CD8-positive, alpha-beta memory T cell (primary cell): Measurements from ENCODE around the gene CD14. TPM values are rescaled to one million over a fixed set of nuclear protein-coding genes. Genes with fewer than 3 reads are reported as not detected.
"Not testable (repeated sequence)": the region's sequence is repeated elsewhere in the genome, so short reads cannot be mapped to it uniquely, and the experiment has no call there.

Source experiments
- CTCF ChIA-PET: fragments of 350-600 bp; sonication (Branson Sonifier 250); formaldehyde crosslinking; loops from one replicate; lab custom pipeline; 2021; ENCODE audit warnings: antibody characterized with exemption; lab: Charles Lee
- POLR2A ChIA-PET: fragments of 350-600 bp; sonication (Branson Sonifier 250); formaldehyde crosslinking; loops from one replicate; lab custom pipeline; 2021; ENCODE audit warnings: antibody characterized with exemption; lab: Charles Lee
- DNase-seq, 5 donors: peaks; one replicate each; pipeline versions ENCODE4 v3.0.0 to v3.0.0-alpha.2; 2020 to 2022; ENCODE audit warnings: mixed read lengths in 1 of 5
- H3K27ac ChIP-seq: one replicate; pipeline ENCODE4 v1.7.0; 2013; ENCODE audit warnings: low read depth, mild to moderate bottlenecking, low read length, moderate library complexity
- H3K27me3 ChIP-seq: 2 replicates; pipeline ENCODE4 v1.7.0; 2013; ENCODE audit warnings: low read length, mild to moderate bottlenecking; ENCODE audit not compliant: insufficient read depth, poor library complexity, severe bottlenecking
- H3K36me3 ChIP-seq: 2 replicates; pipeline ENCODE4 v1.7.0; 2013; ENCODE audit warnings: mild to moderate bottlenecking, low read length, moderate library complexity; ENCODE audit not compliant: insufficient read depth
- H3K4me1 ChIP-seq: 2 replicates; pipeline ENCODE4 v1.7.0; 2013; ENCODE audit warnings: mild to moderate bottlenecking, low read length, moderate library complexity; ENCODE audit not compliant: insufficient read depth
- H3K4me3 ChIP-seq: 2 replicates; pipeline ENCODE4 v1.7.0; 2013; ENCODE audit warnings: mild to moderate bottlenecking, low read length
- H3K9me3 ChIP-seq: 2 replicates; pipeline ENCODE4 v1.7.0; 2013; ENCODE audit warnings: mild to moderate bottlenecking, low read length
- H3K27ac Mint-ChIP-seq, 8 donors: one replicate each; pipeline ENCODE4 v1.8.0; 2020 to 2021; ENCODE audit warnings: mixed read lengths in 8 of 8, mild to moderate bottlenecking in 6 of 8, inconsistent platforms in 3 of 8, moderate library complexity in 3 of 8
- H3K27me3 Mint-ChIP-seq, 2 donors: one replicate each; pipeline ENCODE4 v1.8.0; 2020 to 2021; ENCODE audit warnings: mixed read lengths in 2 of 2, mild to moderate bottlenecking in 1 of 2, moderate library complexity in 1 of 2
- H3K36me3 Mint-ChIP-seq, 3 donors: one replicate each; pipeline ENCODE4 v1.8.0; 2020 to 2021; ENCODE audit warnings: mixed read lengths in 3 of 3, inconsistent platforms in 1 of 3, mild to moderate bottlenecking in 1 of 3
- H3K4me1 Mint-ChIP-seq, 3 donors: one replicate each; pipeline ENCODE4 v1.8.0; 2020 to 2021; ENCODE audit warnings: mixed read lengths in 3 of 3, inconsistent platforms in 1 of 3, mild to moderate bottlenecking in 1 of 3
- H3K4me3 Mint-ChIP-seq, 7 donors: one replicate each; pipeline ENCODE4 v1.8.0; 2020 to 2021; ENCODE audit warnings: mixed read lengths in 7 of 7, mild to moderate bottlenecking in 6 of 7, moderate library complexity in 4 of 7, inconsistent platforms in 2 of 7
- H3K9me3 Mint-ChIP-seq, 5 donors: one replicate each; pipeline ENCODE4 v1.8.0; 2020 to 2022; ENCODE audit warnings: mixed read lengths in 5 of 5, mild to moderate bottlenecking in 3 of 5, moderate library complexity in 2 of 5, inconsistent platforms in 1 of 5
- polyA plus RNA-seq: library from polyadenylated mRNA; unstranded; fragments of 300-500 nt; fragmentation: Illumina TruSeq; gene quantifications from one replicate; pipeline ENCODE4 v1.2.3, GENCODE V29; 2021
- total RNA-seq, 2 experiments: library from RNA; stranded (reverse); gene quantifications; one replicate each; pipeline ENCODE4 v1.2.3, GENCODE V29; 2021

Gene CD14
- total and polyA plus RNA-seq, 3 experiments from 2014 or later: 0.43 to 3.3 (median 3.1) TPM

GRCh38 chr5:140605879-140606278 is 27.1 kb downstream of the CD14 start:
- Histone ChIP-seq H3K27ac (no peak overlapping the region), H3K4me3 (no peak overlapping the region), H3K4me1 (no peaks in the 10 kb centered on the region), H3K27me3 (no peaks in the 10 kb centered on the region), H3K36me3 (no peaks in the 10 kb centered on the region), H3K9me3 (no peaks in the 10 kb centered on the region)
- Mint-ChIP-seq H3K36me3 (no peaks in the 10 kb centered on the region), H3K4me1 (no peaks in the 10 kb centered on the region), H3K27ac (no peak overlapping the region), H3K27me3 (peaks cover 5 to 8% of the 10 kb centered on the region in 2 donors), H3K9me3 (no peaks in the 10 kb centered on the region), H3K4me3 (no peak overlapping the region)
- ChIA-PET CTCF (no interaction called here), POLR2A (interaction anchor here (0.6 kb wide), 1 partner anchor 1429 kb away, joined by 3 read pairs; no protein-coding TSS in a partner anchor)
- DNase-seq: no peak

- H3K4me3 ChIP-seq: no peak overlapping the region
- no peaks in the 10 kb centered on the region for H3K4me1 Mint-ChIP-seq
- no peaks in the 10 kb centered on the region for H3K9me3 Mint-ChIP-seq
- POLR2A ChIA-PET: no interaction called here
- H3K27ac ChIP-seq: no peak overlapping the region
- CTCF ChIA-PET: no interaction called here
- H3K36me3 Mint-ChIP-seq: no peaks in the 10 kb centered on the region
- H3K27me3 Mint-ChIP-seq: peaks cover 0 to 4% of the 10 kb centered on the region in 2 donors
- no peaks in the 10 kb centered on the region for H3K27me3 ChIP-seq
- no peaks in the 10 kb centered on the region for H3K9me3 ChIP-seq
- no peaks in the 10 kb centered on the region for H3K4me1 ChIP-seq
- H3K4me3 Mint-ChIP-seq: no peak overlapping the region
- no peaks in the 10 kb centered on the region for H3K36me3 ChIP-seq
- no peak for DNase-seq
- no peak overlapping the region for H3K27ac Mint-ChIP-seq
Measured at GRCh38 chr5:140603734-140604133, 29.2 kb downstream of the CD14 start.

- H3K36me3 Mint-ChIP-seq, H3K4me1 ChIP-seq, CTCF ChIA-PET, H3K36me3 ChIP-seq, DNase-seq, H3K27ac Mint-ChIP-seq, H3K27me3 Mint-ChIP-seq, H3K9me3 Mint-ChIP-seq, POLR2A ChIA-PET, H3K9me3 ChIP-seq, H3K4me3 ChIP-seq, H3K27me3 ChIP-seq, H3K4me3 Mint-ChIP-seq, H3K4me1 Mint-ChIP-seq, H3K27ac ChIP-seq: not testable (repeated sequence)
Measured at GRCh38 chr5:140603446-140603698, 29.6 kb downstream of the CD14 start.

- peaks cover 2 to 4% of the 10 kb centered on the region in 2 donors for H3K27me3 Mint-ChIP-seq
- no peak overlapping the region for H3K27ac Mint-ChIP-seq
- no peaks in the 10 kb centered on the region for H3K9me3 Mint-ChIP-seq
- Histone ChIP-seq H3K4me3 (no peak overlapping the region), H3K27ac (no peak overlapping the region), H3K9me3 (no peaks in the 10 kb centered on the region), H3K36me3 (no peaks in the 10 kb centered on the region), H3K4me1 (no peaks in the 10 kb centered on the region), H3K27me3 (no peaks in the 10 kb centered on the region)
- no peak for DNase-seq
- no peaks in the 10 kb centered on the region for H3K36me3 Mint-ChIP-seq
- ChIA-PET CTCF (no interaction called here), POLR2A (no interaction called here)
- no peaks in the 10 kb centered on the region for H3K4me1 Mint-ChIP-seq
- H3K4me3 Mint-ChIP-seq: no peak overlapping the region
Measured at GRCh38 chr5:140602147-140602546, 30.8 kb downstream of the CD14 start.

- Mint-ChIP-seq H3K36me3 (no peaks in the 10 kb centered on the region), H3K27ac (no peak overlapping the region), H3K4me3 (no peak overlapping the region), H3K9me3 (no peaks in the 10 kb centered on the region), H3K27me3 (peaks cover 4 to 14% of the 10 kb centered on the region in 2 donors), H3K4me1 (no peaks in the 10 kb centered on the region)
- Histone ChIP-seq H3K9me3 (no peaks in the 10 kb centered on the region), H3K27me3 (no peaks in the 10 kb centered on the region), H3K4me3 (no peak overlapping the region), H3K36me3 (no peaks in the 10 kb centered on the region), H3K27ac (no peak overlapping the region), H3K4me1 (no peaks in the 10 kb centered on the region)
- no peak for DNase-seq
- ChIA-PET POLR2A (no interaction called here), CTCF (interaction anchor here (1.0 kb wide), 1 partner anchor 356 kb away, joined by 3 read pairs; no protein-coding TSS in a partner anchor)
Measured at GRCh38 chr5:140600096-140600495, 32.9 kb downstream of the CD14 start.

GRCh38 chr5:140598836-140599235 is 34.1 kb downstream of the CD14 start:
- Histone ChIP-seq H3K27me3 (no peaks in the 10 kb centered on the region), H3K4me1 (no peaks in the 10 kb centered on the region), H3K9me3 (no peaks in the 10 kb centered on the region), H3K27ac (no peak overlapping the region), H3K36me3 (no peaks in the 10 kb centered on the region), H3K4me3 (no peak overlapping the region)
- H3K4me3 Mint-ChIP-seq: no peak overlapping the region
- CTCF ChIA-PET: no interaction called here
- H3K27ac Mint-ChIP-seq: no peak overlapping the region
- no peak for DNase-seq
- H3K9me3 Mint-ChIP-seq: no peaks in the 10 kb centered on the region
- no peaks in the 10 kb centered on the region for H3K36me3 Mint-ChIP-seq
- H3K27me3 Mint-ChIP-seq: peaks cover 4 to 15% of the 10 kb centered on the region in 2 donors
- POLR2A ChIA-PET: no interaction called here
- H3K4me1 Mint-ChIP-seq: no peaks in the 10 kb centered on the region

- Mint-ChIP-seq H3K27me3 (peaks cover 7 to 15% of the 10 kb centered on the region in 2 donors), H3K4me3 (no peak overlapping the region), H3K9me3 (no peaks in the 10 kb centered on the region), H3K27ac (no peak overlapping the region), H3K36me3 (no peaks in the 10 kb centered on the region), H3K4me1 (no peaks in the 10 kb centered on the region)
- Histone ChIP-seq H3K36me3 (no peaks in the 10 kb centered on the region), H3K9me3 (no peaks in the 10 kb centered on the region), H3K27ac (no peak overlapping the region), H3K4me1 (no peaks in the 10 kb centered on the region), H3K4me3 (no peak overlapping the region), H3K27me3 (no peaks in the 10 kb centered on the region)
- ChIA-PET POLR2A (no interaction called here), CTCF (no interaction called here)
- DNase-seq: no peak
Measured at GRCh38 chr5:140596321-140596741, 36.6 kb downstream of the CD14 start.

- Mint-ChIP-seq H3K27ac (no peak overlapping the region), H3K9me3 (no peaks in the 10 kb centered on the region), H3K4me1 (no peaks in the 10 kb centered on the region), H3K36me3 (no peaks in the 10 kb centered on the region), H3K4me3 (no peak overlapping the region), H3K27me3 (peaks cover 7 to 15% of the 10 kb centered on the region in 2 donors)
- Histone ChIP-seq H3K27me3 (no peaks in the 10 kb centered on the region), H3K4me1 (no peaks in the 10 kb centered on the region), H3K36me3 (no peaks in the 10 kb centered on the region), H3K9me3 (no peaks in the 10 kb centered on the region), H3K4me3 (no peak overlapping the region), H3K27ac (no peak overlapping the region)
- DNase-seq: no peak
- ChIA-PET POLR2A (no interaction called here), CTCF (no interaction called here)
Measured at GRCh38 chr5:140595538-140596300, 37.3 kb downstream of the CD14 start.
